NOMO-1 treated with dmso at 0.1 percent for 144 hours (cell line): ENCODE data around the gene SLC35A3.

ENCODE experiments used
- DNase-seq: peaks from one replicate; lab custom pipeline; 2025; ENCODE audit not compliant: unreplicated experiment; lab: John Stamatoyannopoulos, UW

The SLC35A3 gene

GRCh38 chr1:100028765-100029164 is 59.0 kb downstream of the SLC35A3 start:
- no peak for DNase-seq

GRCh38 chr1:100034470-100034869 is 64.7 kb downstream of the SLC35A3 start:
- DNase-seq: no peak

GRCh38 chr1:100035214-100035613 is 65.4 kb downstream of the SLC35A3 start:
- DNase-seq: no peak

- no peak for DNase-seq
These were observed 67.2 kb downstream of the SLC35A3 start for GRCh38 chr1:100036718-100037655.

GRCh38 chr1:100037656-100037926 is 67.8 kb downstream of the SLC35A3 start:
- no peak for DNase-seq

DNA sequence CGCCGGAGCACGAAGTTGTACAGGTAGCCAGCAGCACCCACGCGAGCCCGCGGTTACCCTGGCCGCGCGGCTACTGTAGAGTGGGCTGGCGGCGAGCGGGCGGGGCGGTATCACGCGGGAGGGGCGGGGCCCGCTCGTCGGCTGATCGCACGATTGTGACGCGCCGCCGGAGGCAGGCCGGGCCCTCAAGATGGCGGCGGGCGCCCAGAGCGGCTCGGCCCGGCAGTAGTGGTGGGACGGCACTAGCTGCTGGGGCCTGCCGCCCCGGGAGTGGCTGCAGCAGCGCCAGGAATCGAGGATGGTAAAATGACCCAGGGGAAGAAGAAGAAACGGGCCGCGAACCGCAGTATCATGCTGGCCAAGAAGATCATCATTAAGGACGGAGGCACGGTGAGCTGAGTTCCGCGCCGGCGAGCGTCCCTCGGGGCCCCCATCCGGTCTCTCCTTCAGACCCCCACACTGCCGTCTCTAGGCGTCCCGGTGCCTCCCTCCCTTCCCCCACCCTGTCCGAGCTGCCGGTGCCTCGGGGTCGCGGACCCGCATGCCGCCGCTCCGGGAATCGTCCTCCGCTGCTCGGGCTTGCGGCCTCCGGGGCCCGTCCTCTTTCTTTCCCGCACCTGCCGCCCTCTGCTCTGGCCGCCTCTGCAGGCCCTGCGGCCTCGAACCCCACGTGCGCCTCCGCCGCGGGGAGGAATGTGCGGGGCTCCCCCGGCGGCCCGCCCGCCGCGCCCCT is 68.3 kb downstream of the SLC35A3 start:
- peak; percentile 70 for DNase-seq

GRCh38 chr1:100038660-100039287 is 69.0 kb downstream of the SLC35A3 start:
- DNase-seq: peak; percentile 9

DNA sequence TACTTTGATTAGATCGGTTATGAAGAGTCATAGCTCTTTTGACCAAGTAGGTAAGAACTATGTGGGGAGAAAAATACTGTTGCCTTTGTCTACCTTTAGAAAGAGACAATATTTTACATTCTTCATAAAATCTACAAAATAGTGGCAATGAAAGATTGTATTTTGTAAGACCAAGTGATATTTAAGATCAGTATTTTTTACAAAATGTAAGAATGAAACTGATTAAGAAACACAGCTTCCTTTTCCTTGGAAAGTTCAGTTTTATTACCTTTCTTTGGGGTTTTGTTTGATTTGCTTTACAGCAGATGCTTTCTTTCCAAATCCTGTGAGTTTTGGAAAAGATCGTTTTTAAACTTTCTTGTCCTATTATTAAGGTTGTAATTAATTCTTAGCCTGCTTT is 69.8 kb downstream of the SLC35A3 start:
- DNase-seq: no peak

GRCh38 chr1:100045206-100045605 is 75.4 kb downstream of the SLC35A3 start:
- no peak for DNase-seq

- peak; percentile 21 for DNase-seq
These were observed 77.5 kb downstream of the SLC35A3 start for GRCh38 chr1:100047235-100047708.

DNA sequence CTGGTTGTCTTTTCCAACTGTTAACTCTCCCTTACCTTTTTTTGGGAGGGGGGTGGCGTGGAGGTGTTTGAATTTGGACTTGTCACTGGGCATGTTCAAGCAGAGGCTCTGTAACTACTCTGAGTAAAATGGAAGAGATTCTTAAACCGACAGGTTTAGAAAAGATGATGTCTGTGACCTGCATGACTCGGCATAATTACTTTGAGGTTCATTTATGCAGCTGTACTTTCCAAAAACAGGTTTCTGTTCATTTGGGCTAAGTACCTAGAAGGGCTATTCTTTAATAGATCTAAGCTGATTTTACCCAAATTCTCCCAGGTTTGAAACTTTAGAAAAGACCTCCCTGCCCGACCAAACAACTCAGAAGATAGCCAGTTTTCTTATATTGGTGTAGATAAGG is 80.3 kb downstream of the SLC35A3 start:
- no peak for DNase-seq

DNA sequence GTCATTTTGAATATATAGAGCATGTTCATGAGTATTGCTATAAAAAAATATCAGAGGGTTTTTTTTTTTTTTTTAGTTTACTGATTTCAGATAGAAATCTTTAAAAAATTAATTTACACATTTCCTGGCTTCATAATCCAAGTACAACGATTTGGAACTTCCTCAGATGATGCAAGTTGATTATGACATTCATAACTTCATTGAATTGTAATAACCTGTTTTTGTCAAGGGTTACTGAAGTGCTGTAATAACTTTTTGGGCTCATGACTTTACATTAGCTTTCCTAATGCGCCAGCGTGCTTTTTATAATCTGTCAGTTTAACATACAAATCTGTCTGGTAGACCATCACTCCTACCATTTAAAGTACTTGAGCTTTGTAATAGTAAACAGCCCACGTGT is 81.6 kb downstream of the SLC35A3 start:
- DNase-seq: no peak

GRCh38 chr1:100051893-100052292 is 82.1 kb downstream of the SLC35A3 start:
- no peak for DNase-seq

DNA sequence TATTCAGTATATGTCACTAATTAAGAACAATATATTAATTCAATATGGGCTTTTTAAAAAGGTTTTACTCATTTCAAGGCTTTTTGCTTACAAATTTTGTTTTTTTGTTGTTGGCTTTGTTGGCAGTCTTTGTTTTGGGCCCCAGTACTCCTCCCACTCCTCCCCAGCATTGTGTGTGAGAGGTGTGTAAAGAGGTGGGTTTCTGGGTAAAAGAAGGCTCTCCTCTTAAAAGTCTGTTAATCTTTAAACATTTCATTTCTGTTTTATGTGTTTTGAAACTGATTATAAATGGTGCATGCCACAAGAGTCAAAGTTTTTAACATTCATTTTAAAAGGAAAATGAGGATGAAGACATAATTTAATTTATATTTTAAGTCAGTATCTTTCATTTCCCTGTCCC is 83.3 kb downstream of the SLC35A3 start:
- DNase-seq: no peak

DNA sequence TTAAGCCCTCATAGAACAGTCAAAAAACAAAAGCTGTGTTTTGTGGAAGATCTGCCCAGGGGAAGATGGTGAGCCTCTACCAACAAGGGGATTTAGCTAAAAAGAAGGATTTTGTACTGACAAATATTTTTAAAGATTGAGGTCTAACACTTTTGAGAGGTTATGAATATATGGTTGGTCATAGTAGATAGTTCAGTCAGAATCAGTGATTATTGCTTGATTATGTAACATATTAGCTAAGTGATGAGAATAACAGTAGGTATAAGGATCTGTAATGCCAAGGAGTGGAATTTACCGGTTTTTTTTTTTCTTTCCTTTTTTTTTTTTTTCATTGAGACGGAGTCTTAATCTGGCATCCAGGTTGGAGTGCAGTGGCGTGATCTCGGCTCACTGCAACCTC is 83.9 kb downstream of the SLC35A3 start:
- no peak for DNase-seq

GRCh38 chr1:100061681-100062080 is 91.9 kb downstream of the SLC35A3 start:
- DNase-seq: no peak

GRCh38 chr1:100065183-100065968 is 95.6 kb downstream of the SLC35A3 start:
- no peak for DNase-seq

DNA sequence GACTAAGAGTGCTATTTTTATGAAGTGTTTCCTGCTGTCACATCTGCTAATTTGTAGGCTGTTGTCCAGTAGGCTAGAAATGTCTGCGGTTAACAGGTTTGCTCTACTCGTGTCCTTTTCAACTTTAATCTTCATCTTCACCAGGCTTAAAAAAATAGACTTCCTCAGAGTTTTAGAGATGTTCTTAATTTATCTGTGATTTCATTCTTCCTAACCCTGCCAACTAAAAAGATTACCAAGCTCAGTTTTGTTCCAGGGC is 96.1 kb downstream of the SLC35A3 start:
- DNase-seq: no peak

DNA sequence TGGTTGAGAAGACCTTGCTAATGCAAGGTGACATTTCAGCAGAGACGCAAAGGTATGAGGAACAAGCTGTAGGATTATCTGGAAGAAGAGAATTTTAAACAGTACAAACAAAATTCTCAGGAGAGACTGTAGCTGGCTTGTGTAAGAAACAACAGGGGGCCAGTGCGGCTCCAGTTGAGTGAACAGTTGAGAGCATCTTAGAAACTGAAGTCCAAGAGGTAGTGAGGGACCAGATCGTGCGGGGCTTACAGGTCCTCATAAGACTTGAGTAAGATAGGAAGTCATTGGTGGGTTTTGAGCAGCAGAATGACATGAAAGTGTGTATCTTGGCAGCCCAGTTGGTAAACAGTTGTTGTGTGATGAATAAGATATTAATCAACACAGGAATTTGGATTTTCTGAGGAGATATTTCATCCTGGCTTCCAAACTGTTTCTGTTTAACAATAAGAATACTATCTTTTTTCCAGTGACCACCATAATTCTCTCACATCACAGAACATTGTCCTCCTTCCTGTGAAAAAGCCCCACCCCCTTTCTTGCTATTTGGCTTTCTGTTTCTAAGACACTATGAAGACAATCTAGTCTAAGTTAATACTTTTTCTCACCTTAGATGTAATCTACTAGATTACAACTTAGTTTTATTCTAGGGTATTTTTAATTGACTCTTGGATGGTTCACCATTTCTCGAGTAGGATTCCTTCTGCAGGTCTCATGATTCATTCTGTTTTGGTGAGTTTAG is 100.6 kb downstream of the SLC35A3 start:
- no peak for DNase-seq

- DNase-seq: no peak
These were observed 103.7 kb downstream of the SLC35A3 start for GRCh38 chr1:100073531-100073930.
